HG03354 (cell line): ENCODE measurements around the gene RNLS.
"Not testable (repeated sequence)": the region's sequence is repeated elsewhere in the genome, so short reads cannot be mapped to it uniquely, and the experiment has no call there.

ENCODE experiments used
- ATAC-seq: cut with Tn5 transposase; IDR thresholded peaks from one replicate; pipeline ENCODE4 v1.9.1; 2021; ENCODE audit warnings: mild to moderate bottlenecking; ENCODE audit not compliant: unreplicated experiment, poor library complexity, severe bottlenecking

RNLS gene

DNA sequence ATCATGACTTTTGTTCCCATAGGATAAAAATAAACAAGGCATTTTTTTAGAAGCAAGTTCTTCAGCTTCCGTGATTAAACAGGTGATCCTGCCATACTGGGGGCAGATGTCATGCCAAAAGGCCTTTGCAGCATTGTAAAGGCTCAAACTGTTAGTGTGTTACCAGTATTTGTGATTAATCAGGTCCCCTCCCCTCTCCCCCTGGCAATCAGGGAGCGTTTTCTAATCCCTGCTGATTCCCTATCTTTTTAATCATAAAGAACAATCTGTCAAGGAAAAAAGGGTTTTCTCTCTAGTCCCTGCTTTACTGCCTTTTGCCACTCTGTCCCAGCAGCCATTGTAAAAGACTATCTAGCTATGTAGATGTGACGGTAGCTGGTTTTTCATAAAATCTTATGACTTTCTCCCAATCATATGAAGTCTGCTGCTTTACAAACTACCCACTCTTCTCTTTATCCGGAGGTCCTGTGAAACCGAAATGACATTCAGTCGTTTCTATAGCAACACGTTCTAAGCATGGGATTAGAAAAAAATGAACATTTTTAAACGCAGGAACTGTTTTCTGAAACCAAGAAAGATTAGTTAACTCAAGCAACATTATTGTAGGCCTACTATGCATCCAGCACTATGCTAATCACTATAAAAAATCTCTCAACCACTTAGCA, 210.9 kb downstream of the RNLS start:
- ATAC-seq, result no peak

DNA sequence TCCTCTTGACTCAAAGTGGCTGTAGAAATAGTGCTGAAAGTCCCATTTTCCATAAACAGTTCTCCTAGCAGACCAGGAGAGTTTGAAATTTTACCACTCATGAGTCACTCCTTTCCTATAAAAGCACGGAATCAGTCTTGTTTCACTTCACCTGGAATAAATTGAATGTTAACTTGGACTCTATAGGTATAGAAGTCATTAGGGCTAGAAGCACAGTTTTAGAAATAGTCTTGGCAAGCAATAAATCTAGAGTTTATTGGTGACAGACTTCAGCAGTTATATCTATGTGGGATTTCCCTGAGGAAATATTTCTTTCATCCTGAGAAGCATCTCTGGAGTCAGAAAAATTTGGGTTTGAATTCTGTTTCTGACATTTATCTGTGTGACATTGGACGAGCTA, 212.4 kb downstream of the RNLS start:
- no peak for ATAC-seq

DNA sequence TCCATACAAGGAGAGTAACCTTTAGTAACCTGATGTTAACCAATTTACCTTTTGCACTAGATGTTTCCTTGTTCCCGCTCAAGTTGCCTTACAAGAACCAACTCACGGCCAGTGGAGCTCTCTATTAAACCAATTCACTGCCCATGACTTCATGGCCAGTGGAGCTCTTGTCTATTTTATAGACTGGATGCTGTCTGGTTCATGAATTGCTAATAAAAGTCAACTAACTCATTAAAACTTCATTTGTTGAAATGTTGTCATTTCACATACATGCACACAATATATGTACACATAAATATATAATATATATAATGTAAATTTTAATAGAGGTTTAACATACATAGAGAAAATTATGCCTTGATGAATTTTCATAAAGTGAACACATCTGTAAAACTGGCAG, 216.3 kb downstream of the RNLS start:
- ATAC-seq, result no peak

DNA sequence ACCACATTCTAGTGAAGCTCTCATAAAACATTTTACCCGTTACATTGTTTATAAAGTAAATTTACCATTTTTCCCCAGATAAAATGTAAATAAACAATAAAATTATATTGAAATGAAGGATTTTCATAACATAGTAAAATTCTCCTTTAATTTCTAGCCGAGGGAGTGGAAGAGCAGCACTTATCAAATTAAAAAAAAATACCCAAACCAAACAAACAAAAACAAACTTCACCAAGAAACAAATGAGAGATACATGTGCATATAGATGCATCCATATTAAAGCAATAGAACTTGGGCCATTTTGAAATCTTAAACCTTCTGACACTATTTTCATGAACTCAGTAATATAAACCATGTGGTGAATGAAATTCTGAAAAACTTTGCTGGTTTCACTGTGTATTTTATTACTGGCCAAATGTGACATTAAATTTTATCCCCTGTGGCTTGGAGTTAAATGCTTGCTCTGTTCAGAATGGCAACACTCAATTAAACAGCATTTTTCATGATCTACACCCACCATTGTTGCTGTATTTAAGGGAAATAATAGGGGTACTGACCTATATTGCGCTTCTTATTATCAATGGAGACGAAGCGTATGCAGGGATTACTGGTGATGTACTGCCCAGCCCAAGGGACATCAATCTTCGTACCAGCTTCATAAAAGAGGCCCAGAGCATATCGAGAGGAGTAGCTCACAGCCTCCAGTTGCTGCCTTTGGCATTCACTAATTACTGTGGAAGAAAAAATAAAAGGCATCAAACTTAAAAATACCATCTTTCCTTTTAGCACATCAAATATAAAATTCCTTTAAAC, 220.9 kb downstream of the RNLS start:
- ATAC-seq, result no peak

DNA sequence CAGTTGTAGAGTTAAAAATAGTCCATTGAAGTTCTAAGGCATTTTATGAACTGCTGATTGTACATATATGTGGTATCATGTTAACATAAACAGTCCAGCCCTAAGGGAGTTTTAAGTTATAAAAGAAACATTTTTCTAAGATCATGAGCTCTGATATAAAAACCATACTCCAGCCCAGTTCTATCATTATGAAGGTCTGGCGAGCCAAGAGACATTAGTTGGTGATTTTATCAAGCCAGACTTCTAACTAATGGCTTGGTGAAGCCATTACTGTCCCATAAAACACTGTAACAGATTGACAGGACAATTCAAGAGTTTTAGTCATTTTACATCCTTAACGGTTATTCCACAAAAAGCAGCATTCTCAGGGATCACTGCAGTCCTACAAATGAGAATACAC, 221.6 kb downstream of the RNLS start:
- ATAC-seq, result no peak

DNA sequence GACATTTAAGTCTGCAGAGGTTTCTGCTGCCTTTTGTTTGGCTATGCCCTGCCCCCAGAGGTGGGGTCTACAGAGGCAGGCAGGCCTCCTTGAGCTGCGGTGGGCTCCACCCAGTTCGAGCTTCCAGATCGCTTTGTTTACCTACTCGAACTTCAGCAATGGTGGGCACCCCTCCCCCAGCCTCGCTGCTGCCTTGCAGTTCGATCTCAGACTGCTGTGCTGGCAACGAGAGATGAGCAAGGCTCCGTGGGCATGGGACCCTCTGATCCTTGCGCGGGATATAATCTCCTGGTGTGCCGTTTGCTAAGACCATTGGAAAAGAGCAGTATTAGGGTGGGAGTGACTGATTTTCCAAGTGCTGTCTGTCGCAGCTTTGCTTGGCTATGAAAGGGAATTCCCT, 227.4 kb downstream of the RNLS start:
- ATAC-seq, result not testable (repeated sequence)

DNA sequence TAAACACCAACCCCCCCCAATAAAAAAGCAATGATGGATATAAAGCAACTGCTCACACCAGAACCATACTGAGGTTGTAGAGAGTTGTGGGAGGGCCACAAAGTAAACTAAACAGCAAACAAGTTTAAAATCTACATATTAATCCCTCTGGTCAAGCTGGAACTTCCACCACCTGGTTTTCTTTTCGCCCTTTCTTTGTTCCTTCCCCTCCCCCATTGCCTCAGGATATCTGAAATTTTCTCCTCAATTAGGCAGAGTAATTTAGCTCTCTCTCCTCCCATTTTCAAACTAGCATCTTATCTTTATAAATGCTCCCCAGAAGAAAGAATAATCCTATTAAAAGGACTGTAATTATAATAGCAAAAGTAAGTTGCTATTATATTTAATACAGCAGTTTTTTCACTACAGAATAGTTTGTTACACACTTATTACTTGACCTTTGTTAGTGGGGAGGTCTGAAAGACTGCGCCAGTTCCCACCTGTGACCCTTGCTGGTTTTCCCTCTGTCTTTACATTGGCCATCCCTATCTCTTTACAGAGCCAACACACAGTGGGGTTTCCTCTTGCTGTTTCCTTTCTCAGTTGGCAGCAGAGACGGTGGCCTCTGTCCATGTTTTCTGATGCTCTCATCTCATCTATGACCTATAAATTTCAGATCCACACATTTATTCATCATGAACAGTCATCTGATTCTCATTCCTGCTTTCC, 235.4 kb downstream of the RNLS start:
- no peak for ATAC-seq

DNA sequence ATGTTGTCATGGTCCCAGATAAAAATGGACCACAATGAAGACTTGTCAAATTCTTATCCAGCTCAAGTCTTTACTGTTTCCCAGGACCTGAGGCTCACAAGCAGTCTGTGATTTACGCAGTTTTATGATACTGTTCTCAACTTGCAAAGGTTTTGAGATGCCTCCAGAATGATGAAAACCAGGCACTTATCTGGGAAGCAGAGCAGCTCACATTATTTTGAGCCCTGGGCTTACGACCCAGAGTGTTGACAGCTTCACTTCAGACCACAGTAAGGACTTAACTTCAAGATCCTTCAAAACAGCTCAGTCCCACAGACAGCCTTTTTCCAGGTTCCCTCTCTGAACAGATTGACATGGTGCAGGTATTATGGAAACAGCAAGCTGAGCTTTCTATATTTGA, 236.1 kb downstream of the RNLS start:
- ATAC-seq, result no peak

DNA sequence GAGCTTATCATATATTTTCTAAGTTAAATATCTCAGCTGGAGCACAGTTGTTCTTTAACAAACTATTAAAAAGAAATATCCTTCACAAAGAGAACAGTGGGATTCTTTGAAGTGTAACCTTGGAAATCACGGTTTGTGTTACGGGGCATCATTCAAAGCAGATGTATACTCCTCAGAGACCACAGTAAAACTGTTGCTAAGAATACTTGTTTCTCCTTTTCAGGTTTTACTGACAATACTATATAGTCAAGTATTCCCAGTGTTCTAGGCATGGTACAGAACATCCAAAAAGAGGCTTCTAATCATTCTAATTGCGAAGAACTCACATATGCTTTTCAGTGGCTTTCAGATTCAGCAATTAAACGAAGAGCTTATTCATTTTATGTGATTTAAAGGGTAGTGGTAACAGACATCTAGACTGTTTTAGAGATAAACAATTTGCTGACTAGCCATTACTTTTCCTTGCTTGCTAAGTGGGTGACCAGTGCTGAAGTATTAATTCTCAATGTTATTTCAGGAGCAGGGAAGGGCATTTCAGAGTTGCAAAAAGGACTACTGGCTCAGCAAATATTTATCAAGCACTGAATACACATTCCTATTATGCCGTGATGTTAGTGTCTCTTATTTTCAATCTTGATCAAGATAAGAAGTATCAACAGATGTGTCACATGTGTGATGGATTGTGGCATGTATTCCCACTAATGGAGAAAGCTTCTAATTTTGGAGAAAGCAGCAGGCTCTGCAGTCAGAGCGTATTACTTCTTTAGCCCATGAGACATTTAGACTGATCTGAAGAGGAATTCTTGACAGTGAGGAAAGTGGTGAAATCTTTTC, 236.8 kb downstream of the RNLS start:
- ATAC-seq, result no peak

DNA sequence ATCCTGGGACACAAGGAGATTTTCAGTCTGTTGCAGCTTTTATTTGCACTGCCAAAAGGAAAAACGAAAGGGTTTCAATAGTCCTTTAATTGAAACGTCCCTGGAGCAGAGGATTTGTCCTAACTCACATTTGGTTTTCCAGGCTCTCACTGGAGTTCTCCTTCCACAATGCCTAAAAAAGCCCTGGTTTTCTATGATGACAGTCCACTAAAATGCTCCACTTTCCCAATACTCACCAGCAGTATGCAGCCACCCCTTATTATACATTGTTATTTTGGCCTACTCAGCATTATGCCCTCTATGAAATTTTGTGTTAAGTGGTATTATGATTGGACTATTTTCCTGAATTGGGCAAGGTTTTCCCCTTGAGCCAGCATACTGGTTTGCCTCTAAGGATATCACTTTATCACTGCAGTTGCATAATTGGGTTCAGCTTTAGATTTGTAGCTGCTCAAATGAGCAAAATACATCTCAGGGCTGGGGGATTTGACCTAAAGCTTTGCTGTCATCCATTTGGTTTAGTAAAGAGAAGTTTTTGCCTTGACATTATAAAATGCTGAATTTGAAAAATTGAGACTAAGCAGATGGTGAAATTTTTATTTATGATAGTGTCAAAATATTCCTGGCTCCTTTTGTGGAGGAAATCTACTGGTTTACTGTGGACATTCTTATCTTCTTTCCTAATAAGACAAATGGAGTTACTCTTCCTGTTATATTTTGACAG, 239.2 kb downstream of the RNLS start:
- no peak for ATAC-seq

DNA sequence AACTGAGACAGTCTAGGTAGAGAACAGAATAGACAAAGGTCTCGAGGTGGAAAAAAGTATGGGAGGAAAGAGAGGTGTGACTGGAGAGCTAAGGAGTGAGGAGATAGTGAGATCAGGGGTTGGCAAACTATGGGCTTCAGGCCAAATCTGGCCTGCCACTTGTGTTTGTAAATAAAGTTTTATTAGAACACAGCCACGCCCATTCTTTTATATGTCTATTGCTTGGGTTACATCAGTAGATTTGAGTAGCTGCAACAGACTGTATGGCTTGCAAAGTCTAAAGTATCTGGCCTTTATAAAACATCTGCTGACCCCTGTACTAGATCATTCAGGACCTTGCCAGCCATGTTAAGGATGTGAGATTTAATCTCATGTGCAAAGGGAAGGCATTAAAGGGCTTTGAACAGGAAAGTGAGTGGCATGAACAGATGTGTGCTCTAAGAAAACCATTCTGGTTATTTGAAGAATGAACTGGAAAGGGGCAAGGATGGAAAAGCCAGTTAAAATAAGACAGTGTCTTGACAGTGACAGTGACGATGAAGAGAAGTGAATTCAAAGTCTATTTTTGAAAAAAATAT, 240.3 kb downstream of the RNLS start:
- no peak for ATAC-seq

DNA sequence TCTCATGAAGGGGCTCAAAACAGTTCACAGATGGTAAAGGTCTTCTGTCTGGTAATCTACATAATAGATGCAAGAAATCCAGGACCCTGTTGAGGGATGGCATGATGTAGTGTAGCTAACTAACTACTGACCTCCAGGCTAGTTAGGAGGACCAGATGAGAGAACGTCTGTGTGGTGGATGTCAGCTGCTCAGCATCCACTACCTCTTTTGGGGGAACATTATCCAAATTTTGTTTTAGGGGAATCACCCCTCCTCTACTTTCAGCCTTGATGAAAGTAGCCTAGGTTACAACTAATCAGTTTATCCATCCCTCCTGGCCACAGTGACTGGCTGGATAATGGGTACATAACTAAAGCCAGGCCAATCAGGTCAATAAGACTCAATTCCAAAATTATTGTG, 246.0 kb downstream of the RNLS start:
- no peak for ATAC-seq

DNA sequence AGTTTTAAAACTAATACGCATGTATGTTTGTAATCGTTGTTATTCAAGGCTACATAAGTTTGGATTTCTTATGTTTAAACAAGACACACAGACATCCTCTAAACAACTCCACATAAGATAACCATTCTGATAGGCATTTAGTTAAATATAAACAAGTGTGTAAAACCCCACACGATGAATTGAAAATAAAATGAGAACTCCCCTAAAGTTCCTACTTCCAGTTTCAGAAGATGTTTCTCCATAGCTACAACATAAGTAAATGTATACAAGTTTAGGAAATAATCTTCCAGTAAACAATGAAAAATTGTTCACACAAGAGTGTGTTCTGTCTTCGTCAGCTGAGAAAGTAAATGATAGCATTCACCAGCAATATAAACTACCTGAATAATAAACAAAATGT, 246.8 kb downstream of the RNLS start:
- ATAC-seq, result no peak

DNA sequence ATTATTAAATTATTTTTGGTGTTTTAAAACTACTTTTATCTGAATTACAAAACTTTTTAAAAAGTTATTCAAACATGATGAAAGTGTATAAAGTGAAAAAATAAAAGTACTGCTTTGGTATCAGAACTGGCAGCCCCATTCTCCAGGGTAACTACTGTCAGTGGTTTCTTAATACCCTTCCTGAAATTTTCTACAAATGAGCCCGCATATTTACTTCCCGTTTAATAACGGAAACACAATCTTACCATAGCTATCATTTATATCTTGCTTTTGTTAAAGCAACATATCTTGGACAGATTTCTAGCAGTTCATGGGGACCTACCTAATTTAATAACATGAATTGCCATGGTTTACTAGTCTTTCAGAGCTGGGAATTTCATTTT, 249.9 kb downstream of the RNLS start:
- ATAC-seq, result no peak

DNA sequence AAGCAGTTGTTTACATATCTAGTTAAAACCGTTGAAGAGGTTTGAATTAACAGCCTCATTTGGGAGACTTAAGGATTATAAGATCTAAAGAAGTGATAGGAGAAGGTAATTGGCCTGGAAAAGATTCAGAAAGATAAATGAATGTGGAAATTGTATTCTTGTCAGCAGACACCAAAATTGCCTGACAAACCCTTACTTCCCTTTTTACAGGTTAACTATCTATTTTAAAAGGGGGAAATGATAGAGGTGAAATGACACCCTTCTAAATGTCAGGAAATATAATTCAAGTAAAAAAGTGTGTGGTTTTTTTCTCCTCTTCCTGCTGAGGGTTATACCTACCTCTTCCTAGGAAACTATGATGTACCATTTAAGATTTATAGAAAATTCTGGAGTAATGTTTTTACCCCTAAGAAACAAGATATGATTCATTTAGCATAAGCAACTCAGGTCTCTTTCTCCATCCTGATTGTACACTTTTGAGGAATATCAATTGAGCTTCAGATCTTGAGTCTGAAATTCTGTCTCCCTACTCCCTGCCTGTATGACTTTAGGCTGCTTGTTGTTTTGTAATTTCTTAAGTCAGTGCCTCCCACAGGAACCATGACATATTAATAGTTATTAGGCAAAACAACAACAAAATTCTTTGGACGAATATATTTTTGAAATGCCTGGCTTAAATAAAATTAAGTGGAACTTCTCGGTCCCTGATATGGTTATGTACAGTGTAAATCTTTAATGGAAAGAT, 250.4 kb downstream of the RNLS start:
- no peak for ATAC-seq

DNA sequence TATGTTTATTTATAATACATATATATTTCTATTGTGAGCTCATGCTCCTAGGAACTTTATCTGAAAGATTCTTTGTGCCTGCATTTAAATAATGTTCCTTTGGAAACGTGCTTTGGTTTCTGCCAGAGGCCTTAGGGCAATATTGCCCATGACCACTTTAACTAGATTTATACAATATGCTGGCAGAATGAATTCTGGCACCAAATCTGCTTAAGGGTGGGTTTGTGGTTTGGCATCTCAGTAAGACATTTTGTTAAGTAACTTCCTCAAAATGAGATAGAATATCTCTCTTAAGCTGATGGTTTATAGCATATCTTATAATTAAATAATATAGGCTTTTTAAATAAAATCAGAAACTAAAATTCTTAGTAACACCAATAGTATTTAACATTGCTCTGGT, 252.9 kb downstream of the RNLS start:
- no peak for ATAC-seq

DNA sequence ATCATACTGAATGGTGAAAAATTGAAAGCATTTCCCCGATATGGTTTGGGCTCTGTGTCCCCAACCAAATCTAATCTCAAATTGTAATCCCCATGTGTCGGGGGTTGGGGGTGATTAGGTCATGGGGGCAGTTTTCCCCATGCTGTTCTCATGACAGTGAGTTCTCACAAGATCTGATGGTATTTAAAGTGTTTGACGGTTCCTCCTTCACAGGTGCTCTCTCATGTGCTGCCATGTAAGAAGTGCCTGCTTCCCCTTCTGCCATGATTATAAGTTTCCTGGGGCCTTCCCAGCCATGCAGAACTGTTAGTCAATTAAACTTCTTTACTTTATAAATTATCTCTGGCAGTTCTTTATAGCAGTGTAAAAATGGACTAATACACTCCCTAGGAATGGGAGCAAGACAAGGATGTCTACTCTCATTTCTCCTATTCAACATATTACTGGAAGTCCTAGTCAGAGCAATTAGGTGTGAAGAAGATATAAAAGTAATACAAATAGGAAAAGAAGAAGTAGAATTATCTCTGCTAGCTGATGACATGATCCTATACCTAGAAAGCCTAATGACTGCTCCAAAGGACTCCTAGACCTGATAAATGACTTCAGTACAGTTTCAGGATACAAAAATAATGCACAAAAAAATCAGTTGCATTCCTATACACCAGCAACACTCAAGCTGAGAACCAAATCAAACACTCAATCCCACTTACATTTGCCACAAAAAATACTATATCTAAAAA, 260.6 kb downstream of the RNLS start:
- ATAC-seq, result no peak

DNA sequence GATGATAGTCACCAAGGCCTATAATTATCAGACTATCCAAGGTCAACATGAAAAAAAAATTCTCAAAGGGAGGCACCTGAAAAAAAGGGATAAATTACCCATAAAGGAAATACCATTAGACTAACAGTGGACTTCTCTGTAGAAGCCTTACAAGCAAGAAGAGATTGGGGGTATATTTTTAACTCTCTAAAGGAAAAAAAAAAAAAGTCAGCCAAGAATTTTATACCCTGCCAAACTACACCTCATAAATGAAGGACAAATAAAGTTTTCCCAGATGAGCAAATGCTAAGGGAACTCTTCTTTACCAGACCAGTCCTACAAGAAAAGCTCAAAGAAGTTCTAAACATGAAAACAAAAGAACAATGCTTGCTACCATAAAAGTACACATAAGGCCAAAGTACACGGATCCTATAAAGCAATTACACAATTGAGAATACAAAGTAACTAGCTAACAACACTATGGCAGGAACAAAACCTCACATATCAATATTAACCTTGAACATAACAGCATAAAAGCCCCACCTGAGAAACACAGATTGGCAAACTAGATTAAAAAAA, 263.1 kb downstream of the RNLS start:
- ATAC-seq, result no peak
